Glomerular visceral epithelial cell (primary cell): ENCODE data around the gene GTF3C5.
"Not testable (repeated sequence)": the region's sequence is repeated elsewhere in the genome, so short reads cannot be mapped to it uniquely, and the experiment has no call there.

Experiments
- DNase-seq: peaks from one replicate; pipeline ENCODE4 v3.0.0-alpha.2; 2016; ENCODE audit errors: extremely low spot score

The GTF3C5 gene

GRCh38 chr9:132995879-132996278, 34.9 kb upstream of the GTF3C5 start:
- DNase-seq: no peak

GRCh38 chr9:132996526-132996925, 34.3 kb upstream of the GTF3C5 start:
- DNase-seq: no peak

GRCh38 chr9:132997591-132997990, 33.2 kb upstream of the GTF3C5 start:
- DNase-seq: peak; percentile 74

GRCh38 chr9:132998221-132998620, 32.6 kb upstream of the GTF3C5 start:
- not testable (repeated sequence) for DNase-seq

GRCh38 chr9:132998831-132999635, 31.8 kb upstream of the GTF3C5 start:
- no peak for DNase-seq

GRCh38 chr9:133002147-133003070, 28.4 kb upstream of the GTF3C5 start:
- no peak for DNase-seq

GRCh38 chr9:133003071-133003461, 27.7 kb upstream of the GTF3C5 start:
- no peak for DNase-seq

- DNase-seq: no peak
These were observed 27.1 kb upstream of the GTF3C5 start for GRCh38 chr9:133003671-133004090.

- no peak for DNase-seq
These were observed 26.5 kb upstream of the GTF3C5 start for GRCh38 chr9:133004091-133004998.

- DNase-seq: no peak
These were observed 25.6 kb upstream of the GTF3C5 start for GRCh38 chr9:133004999-133005760.

GRCh38 chr9:133005957-133006356, 24.8 kb upstream of the GTF3C5 start:
- DNase-seq: no peak

GRCh38 chr9:133006731-133007352, 24.0 kb upstream of the GTF3C5 start:
- DNase-seq: no peak

GRCh38 chr9:133008406-133008805, 22.4 kb upstream of the GTF3C5 start:
- DNase-seq: no peak

GRCh38 chr9:133008824-133009223, 22.0 kb upstream of the GTF3C5 start:
- no peak for DNase-seq

GRCh38 chr9:133009906-133010582, 20.8 kb upstream of the GTF3C5 start:
- DNase-seq: no peak

- DNase-seq: no peak
These were observed 16.1 kb upstream of the GTF3C5 start for GRCh38 chr9:133014696-133015095.

- DNase-seq: no peak
These were observed 7.5 kb upstream of the GTF3C5 start for GRCh38 chr9:133023117-133023890.

- no peak for DNase-seq
These were observed 4.4 kb upstream of the GTF3C5 start for GRCh38 chr9:133026426-133026825.

- DNase-seq: no peak
These were observed 3.7 kb upstream of the GTF3C5 start for GRCh38 chr9:133027134-133027533.
